Parathyroid adenoma (tissue), 2 donors: ENCODE measurements around the gene GIGYF1.
"Not testable (repeated sequence)": the region's sequence is repeated elsewhere in the genome, so short reads cannot be mapped to it uniquely, and the experiment has no call there.

Experiments used
- H2AFZ ChIP-seq: fragments of 300-600 bp; sonication (generic); one replicate; pipeline ENCODE4 v1.7.0; 2017; ENCODE audit warnings: antibody characterized with exemption, mild to moderate bottlenecking
- H3K27ac ChIP-seq: fragments of 300-600 bp; sonication (generic); one replicate; pipeline ENCODE4 v1.7.0; 2017
- H3K27me3 ChIP-seq: fragments of 300-600 bp; sonication (generic); one replicate; pipeline ENCODE4 v1.7.0; 2017; ENCODE audit warnings: low read length; ENCODE audit not compliant: control insufficient read depth, insufficient read depth
- H3K36me3 ChIP-seq: fragments of 300-600 bp; sonication (generic); one replicate; pipeline ENCODE4 v1.7.0; 2017; ENCODE audit warnings: low read length; ENCODE audit not compliant: control insufficient read depth, insufficient read depth
- H3K4me1 ChIP-seq: fragments of 300-600 bp; sonication (generic); one replicate; pipeline ENCODE4 v1.7.0; 2017; ENCODE audit warnings: control low read depth
- H3K4me2 ChIP-seq: fragments of 300-600 bp; sonication (generic); one replicate; pipeline ENCODE4 v1.7.0; 2017; ENCODE audit warnings: low read length
- H3K4me3 ChIP-seq: fragments of 300-600 bp; sonication (generic); one replicate; pipeline ENCODE4 v1.7.0; 2017; ENCODE audit warnings: low read depth, low read length
- H3K79me2 ChIP-seq: fragments of 300-600 bp; sonication (generic); one replicate; pipeline ENCODE4 v1.7.0; 2017; ENCODE audit warnings: control low read depth
- H3K9ac ChIP-seq: fragments of 300-600 bp; sonication (generic); one replicate; pipeline ENCODE4 v1.7.0; 2017; ENCODE audit warnings: mild to moderate bottlenecking
- H3K9me3 ChIP-seq: fragments of 300-600 bp; sonication (generic); one replicate; pipeline ENCODE4 v1.7.0; 2017; ENCODE audit warnings: low read length; ENCODE audit not compliant: control insufficient read depth
- CTCF ChIP-seq: fragments of 300-600 bp; sonication (generic); IDR thresholded peaks from one replicate; pipeline ENCODE4 v1.7.0; 2017; ENCODE audit warnings: antibody characterized with exemption, mild to moderate bottlenecking
- donor health status: primary hyperparathyroidism.

The GIGYF1 gene

GRCh38 chr7:100705320-100705752 is 11.3 kb upstream of the GIGYF1 start:
- peak overlapping the region; percentile 89 for H3K27ac ChIP-seq
- TF ChIP-seq CTCF, result peak; percentile 97
- H3K79me2 ChIP-seq, result no peaks in the 10 kb centered on the region
- peak overlapping the region; percentile 87 for H3K4me2 ChIP-seq
- peak overlapping the region; percentile 96 for H3K9ac ChIP-seq
- H3K9me3 ChIP-seq, result no peaks in the 10 kb centered on the region
- peak overlapping the region; percentile 99 for H3K4me3 ChIP-seq
- H3K27me3 ChIP-seq, result no peaks in the 10 kb centered on the region
- H3K36me3 ChIP-seq, result no peaks in the 10 kb centered on the region
- peak overlapping the region; percentile 98 for H2AFZ ChIP-seq
- H3K4me1 ChIP-seq, result peaks cover 5% of the 10 kb centered on the region

GRCh38 chr7:100701089-100701488 is 7.0 kb upstream of the GIGYF1 start:
- not testable (repeated sequence) for H3K36me3 ChIP-seq, H3K79me2 ChIP-seq, H3K9me3 ChIP-seq, H3K27ac ChIP-seq, H3K4me3 ChIP-seq, H3K27me3 ChIP-seq, H3K9ac ChIP-seq, H3K4me1 ChIP-seq, H2AFZ ChIP-seq, H3K4me2 ChIP-seq

DNA sequence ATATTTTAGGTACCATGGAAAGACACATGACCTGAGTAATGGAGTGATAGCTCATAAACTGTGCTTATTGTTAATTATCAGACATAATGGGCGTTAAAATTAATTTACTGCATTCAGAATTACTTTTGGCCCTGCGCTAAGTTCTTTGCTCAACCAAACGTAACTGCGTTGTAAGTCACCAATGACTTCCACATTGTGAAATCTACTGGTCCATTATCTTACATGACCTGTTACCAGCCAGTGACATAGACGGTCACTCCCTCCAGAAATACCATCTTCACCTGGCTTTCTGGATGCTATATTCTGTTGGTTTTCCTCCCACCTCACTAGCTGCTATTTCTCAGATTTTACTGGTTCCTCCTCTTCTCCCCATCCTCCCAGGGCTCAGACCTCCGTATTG is 5.0 kb upstream of the GIGYF1 start:
- no peak overlapping the region for H3K4me2 ChIP-seq

DNA sequence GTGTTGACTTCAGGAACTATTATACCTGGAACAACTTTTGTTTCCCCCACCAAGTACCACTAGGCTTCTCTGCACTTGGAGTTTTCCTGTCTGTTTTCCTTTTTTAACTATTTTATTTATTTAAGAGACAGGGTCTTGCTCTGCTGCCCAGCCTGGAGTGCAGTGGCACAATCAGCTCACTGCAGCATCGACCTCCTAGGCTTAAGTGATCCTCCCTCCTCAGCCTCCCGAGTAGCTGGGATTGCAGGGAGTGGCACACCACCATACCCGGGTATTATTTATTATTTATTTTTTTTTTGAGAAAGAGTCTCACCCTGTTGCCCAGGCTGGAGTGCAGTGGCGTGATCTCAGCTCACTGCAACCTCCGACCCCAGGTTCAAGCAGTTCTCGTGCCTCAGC is 2.1 kb upstream of the GIGYF1 start:
- Histone ChIP-seq H3K9me3 (no peaks in the 10 kb centered on the region), H3K79me2 (peaks cover 8% of the 10 kb centered on the region), H3K4me3 (no peak overlapping the region), H3K36me3 (no peaks in the 10 kb centered on the region), H3K27ac (no peak overlapping the region), H3K4me1 (peaks cover 16% of the 10 kb centered on the region), H2AFZ (no peak overlapping the region), H3K9ac (no peak overlapping the region), H3K4me2 (no peak overlapping the region), H3K27me3 (no peaks in the 10 kb centered on the region)
- no peak for TF ChIP-seq CTCF

More for the DNA sequence above, 5.0 kb upstream of the GIGYF1 start:
- H3K9ac ChIP-seq, result no peak overlapping the region
- H3K9me3 ChIP-seq, result no peaks in the 10 kb centered on the region
- no peaks in the 10 kb centered on the region for H3K36me3 ChIP-seq
- H3K27me3 ChIP-seq, result no peaks in the 10 kb centered on the region
- H2AFZ ChIP-seq, result no peak overlapping the region
- TF ChIP-seq CTCF, result no peak
- no peak overlapping the region for H3K4me3 ChIP-seq
- no peaks in the 10 kb centered on the region for H3K79me2 ChIP-seq
- H3K27ac ChIP-seq, result no peak overlapping the region
- no peaks in the 10 kb centered on the region for H3K4me1 ChIP-seq

DNA sequence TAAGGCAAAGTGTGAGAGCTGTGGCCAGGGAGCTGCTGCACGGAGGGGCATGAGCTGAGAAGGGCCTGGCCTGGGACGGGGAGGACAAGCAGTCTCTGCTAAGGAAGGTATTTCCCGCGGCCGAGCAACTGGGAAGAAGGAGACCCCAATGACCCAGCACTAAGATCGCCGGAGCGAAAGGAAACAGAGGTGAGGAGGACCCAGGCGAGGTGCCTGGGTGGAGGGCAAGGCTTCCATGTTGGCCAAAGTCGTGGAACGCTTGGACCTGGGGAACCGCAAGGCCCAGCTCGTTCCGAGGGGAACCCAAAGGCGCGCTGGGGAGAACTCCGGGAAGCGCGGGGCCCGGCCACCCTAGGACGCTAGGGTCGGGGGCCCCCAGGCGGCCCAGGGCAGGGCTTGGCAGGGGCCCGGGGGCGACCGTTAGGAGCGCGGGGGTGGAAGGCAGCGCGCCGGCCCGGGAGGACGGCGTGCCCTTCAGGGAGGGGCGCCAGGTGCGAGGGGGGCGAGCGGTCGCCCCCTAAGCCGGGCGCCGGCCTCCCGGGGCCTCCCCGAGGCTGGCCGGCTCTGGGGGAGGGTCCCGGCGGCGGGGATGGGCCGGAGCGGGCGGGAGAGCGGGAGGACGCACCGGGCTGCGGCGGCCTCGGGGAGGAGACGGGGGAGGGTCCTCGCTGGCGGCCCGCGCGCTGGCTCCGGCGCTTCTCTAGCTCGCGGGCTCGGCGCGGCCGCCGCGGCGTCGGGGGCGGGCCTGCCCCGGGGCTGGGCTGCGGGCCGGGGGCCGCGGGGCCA is 545 bp downstream of the GIGYF1 start:
- peaks cover 21% of the 10 kb centered on the region for H3K4me1 ChIP-seq
- no peak for TF ChIP-seq CTCF

More for the DNA sequence above, 545 bp downstream of the GIGYF1 start:
- Histone ChIP-seq H3K27me3 (no peaks in the 10 kb centered on the region), H3K27ac (peak overlapping the region; percentile 25), H3K9ac (peak overlapping the region; percentile 64), H3K36me3 (no peaks in the 10 kb centered on the region), H3K4me2 (peak overlapping the region; percentile 79), H2AFZ (peak overlapping the region; percentile 31), H3K79me2 (peaks cover 31% of the 10 kb centered on the region), H3K9me3 (no peaks in the 10 kb centered on the region), H3K4me3 (peak overlapping the region; percentile 65)
